Activated naive CD4-positive, alpha-beta T cell treated with anti-CD3 and anti-CD28 coated beads for 36 hours (primary cell): ENCODE results near the gene TPCN2. TPM values are rescaled to one million over a fixed set of nuclear protein-coding genes. Genes with fewer than 3 reads are reported as not detected.
"Not testable (repeated sequence)": the region's sequence is repeated elsewhere in the genome, so short reads cannot be mapped to it uniquely, and the experiment has no call there.

Experiments
- CTCF ChIA-PET: fragments of 350-600 bp; sonication (Branson Sonifier 250); formaldehyde crosslinking; loops from one replicate; lab custom pipeline; 2021; ENCODE audit warnings: antibody characterized with exemption; lab: Charles Lee
- DNase-seq: peaks from one replicate; pipeline ENCODE4 v3.0.0-alpha.2; 2020
- H3K27ac Mint-ChIP-seq: one replicate; pipeline ENCODE4 v1.8.0; 2021; ENCODE audit warnings: mild to moderate bottlenecking, mixed read lengths
- H3K27me3 Mint-ChIP-seq: one replicate; pipeline ENCODE4 v1.8.0; 2021; ENCODE audit warnings: low read depth, mixed read lengths
- H3K36me3 Mint-ChIP-seq: one replicate; pipeline ENCODE4 v1.8.0; 2021; ENCODE audit warnings: low read depth, mixed read lengths
- H3K4me1 Mint-ChIP-seq: one replicate; pipeline ENCODE4 v1.8.0; 2021; ENCODE audit warnings: low read depth, mixed read lengths
- H3K4me3 Mint-ChIP-seq: one replicate; pipeline ENCODE4 v1.8.0; 2021; ENCODE audit warnings: mild to moderate bottlenecking, moderate library complexity, mixed read lengths
- H3K9me3 Mint-ChIP-seq: one replicate; pipeline ENCODE4 v1.8.0; 2021; ENCODE audit warnings: mixed read lengths
- intact Hi-C: fragments of 100-400 bp; cut with micrococcal nuclease; formaldehyde crosslinking; loops from one replicate; pipeline ENCODE4 v1.15.1; 2023
- total RNA-seq, 2 experiments: library from RNA; stranded (reverse); gene quantifications; one replicate each; pipeline ENCODE4 v1.2.3, GENCODE V29; 2021

TPCN2 gene
- total RNA-seq, 2 experiments from 2014 or later: 7.0 to 8.0 TPM

DNA sequence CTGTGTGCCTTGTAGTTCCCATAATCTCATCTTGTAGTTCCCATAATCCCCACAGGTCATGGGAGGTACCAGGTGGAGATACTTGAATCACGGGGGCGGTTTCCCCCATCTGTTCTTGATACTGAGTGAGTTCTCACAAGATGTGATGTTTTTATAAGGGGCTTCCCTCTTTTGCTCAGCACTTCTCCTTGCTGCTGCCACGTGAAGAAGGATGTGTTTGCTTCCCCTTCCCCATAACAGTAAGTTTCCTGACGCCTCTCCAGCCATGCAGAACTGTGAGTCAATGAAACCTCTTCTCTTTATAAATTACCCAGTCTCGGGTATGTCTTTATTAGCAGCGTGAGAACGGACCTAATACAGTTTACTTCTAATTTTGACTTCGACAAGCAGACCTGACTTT lies 93.0 kb downstream of the TPCN2 start:
- Mint-ChIP-seq H3K4me3 (no peak overlapping the region), H3K9me3 (peaks cover 19% of the 10 kb centered on the region), H3K27ac (no peak overlapping the region), H3K4me1 (peaks cover 21% of the 10 kb centered on the region), H3K36me3 (peaks cover 4% of the 10 kb centered on the region), H3K27me3 (no peaks in the 10 kb centered on the region)
- DNase-seq: peak; percentile 3
- CTCF ChIA-PET: no interaction called here
- intact Hi-C loops: no loop called here

DNA sequence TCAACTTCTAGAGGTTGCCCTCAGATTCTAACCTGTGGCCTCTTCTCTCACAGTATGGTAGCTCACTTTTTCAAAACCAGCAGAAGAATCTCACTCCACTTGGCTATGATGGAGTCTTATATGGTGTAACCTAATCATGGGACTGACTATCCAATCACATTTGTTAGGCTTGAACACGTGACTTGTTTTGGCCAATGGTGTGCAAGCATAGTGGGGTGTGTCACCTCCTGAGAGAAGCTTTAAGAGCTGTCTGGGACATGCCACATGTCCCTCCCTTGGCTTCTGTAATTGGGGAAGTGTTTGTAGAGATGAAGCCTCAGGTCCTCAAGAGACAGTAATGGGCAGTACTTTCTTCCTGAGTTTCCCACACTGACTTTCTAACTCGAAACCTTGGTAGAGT lies 94.2 kb downstream of the TPCN2 start:
- Mint-ChIP-seq H3K27me3 (no peaks in the 10 kb centered on the region), H3K9me3 (peaks cover 19% of the 10 kb centered on the region), H3K36me3 (peaks cover 5% of the 10 kb centered on the region), H3K4me1 (peaks cover 14% of the 10 kb centered on the region), H3K4me3 (no peak overlapping the region), H3K27ac (no peak overlapping the region)
- CTCF ChIA-PET: no interaction called here
- intact Hi-C loops: no loop called here
- no peak for DNase-seq

DNA sequence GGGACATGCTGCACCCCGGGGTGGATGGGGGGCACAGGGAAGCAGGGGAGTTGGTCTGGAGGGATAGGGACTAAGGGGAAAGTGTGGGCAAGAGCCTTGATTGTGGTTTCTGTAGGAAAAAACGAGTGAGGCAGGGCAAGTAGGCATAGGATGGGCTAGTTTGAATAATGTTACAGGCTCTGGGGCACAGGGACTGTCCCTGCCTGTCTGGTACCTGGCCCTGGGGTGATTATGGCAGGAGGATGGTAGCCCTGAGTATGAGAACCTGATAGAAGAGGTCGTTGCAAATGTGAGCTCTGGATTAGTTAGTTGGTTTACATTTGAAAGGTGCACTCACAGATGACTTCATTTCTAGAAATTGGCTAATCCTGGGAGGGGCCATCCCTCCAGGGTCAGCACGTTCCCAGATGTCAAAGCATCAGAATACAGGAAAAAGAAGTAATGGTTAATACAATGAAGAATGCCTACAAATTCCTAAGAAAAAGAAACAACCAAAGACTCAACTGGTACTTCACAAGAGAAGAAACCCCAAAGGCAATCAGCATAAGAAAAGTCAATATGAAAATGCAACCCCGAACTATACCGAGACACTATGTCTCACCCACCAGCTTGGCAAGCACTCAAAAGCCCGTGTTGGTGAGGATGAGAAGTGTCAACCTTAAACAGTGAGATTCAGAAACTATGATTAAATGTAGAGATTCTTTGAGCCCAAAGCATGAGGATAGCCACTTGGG lies 95.8 kb downstream of the TPCN2 start:
- Mint-ChIP-seq H3K4me1 (peaks cover 14% of the 10 kb centered on the region), H3K36me3 (peaks cover 7% of the 10 kb centered on the region), H3K27me3 (no peaks in the 10 kb centered on the region), H3K9me3 (peaks cover 22% of the 10 kb centered on the region), H3K27ac (peak overlapping the region; percentile 59), H3K4me3 (no peak overlapping the region)
- CTCF ChIA-PET: no interaction called here
- intact Hi-C loops: no loop called here
- DNase-seq: peak; percentile 46

DNA sequence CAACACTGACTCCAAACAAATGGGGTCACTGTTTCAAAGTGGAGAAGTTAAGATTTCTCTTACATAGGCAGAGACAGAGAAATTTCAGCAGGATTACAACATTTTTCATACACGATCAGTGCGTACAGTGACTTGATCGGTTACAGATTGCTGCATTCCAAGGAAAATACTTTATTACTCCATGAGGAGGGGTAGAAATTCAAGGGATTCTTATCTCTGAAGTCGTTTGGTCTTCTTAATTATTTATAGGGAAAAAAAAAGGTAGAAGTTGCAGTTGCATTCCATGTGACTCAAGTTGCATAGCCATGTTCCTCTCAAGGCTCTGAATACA lies 96.3 kb downstream of the TPCN2 start:
- Mint-ChIP-seq H3K27me3 (no peaks in the 10 kb centered on the region), H3K4me1 (peaks cover 14% of the 10 kb centered on the region), H3K36me3 (peaks cover 7% of the 10 kb centered on the region), H3K27ac (no peak overlapping the region), H3K4me3 (no peak overlapping the region), H3K9me3 (peaks cover 22% of the 10 kb centered on the region)
- CTCF ChIA-PET: interaction anchor here (0.7 kb wide), 1 partner anchor 165 kb away, joined by 3 read pairs; no protein-coding TSS in a partner anchor
- DNase-seq: no peak
- intact Hi-C loops: no loop called here

DNA sequence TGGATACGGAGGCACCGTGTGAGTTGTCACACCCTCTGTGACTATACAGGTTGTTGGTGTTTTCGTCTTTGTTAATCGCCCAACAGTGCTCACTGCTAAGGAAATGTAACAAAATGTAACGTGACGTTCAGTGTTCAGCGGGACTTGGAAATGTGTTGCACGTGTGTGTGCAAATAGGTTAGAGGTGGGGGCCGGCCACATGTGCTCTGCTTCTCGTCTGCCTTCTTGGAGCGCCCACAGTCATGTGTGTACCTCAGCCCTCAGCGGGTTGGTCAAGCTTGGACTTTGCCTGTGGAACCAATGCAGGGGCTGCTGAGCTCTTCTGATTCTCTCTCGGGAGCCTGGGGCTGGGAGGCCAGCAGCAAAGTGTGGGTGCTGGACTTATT lies 99.6 kb downstream of the TPCN2 start:
- Mint-ChIP-seq H3K4me3 (no peak overlapping the region), H3K4me1 (peaks cover 10% of the 10 kb centered on the region), H3K27me3 (no peaks in the 10 kb centered on the region), H3K27ac (no peak overlapping the region), H3K36me3 (peaks cover 7% of the 10 kb centered on the region), H3K9me3 (peaks cover 22% of the 10 kb centered on the region)
- CTCF ChIA-PET: no interaction called here
- intact Hi-C loops: no loop called here
- DNase-seq: no peak

DNA sequence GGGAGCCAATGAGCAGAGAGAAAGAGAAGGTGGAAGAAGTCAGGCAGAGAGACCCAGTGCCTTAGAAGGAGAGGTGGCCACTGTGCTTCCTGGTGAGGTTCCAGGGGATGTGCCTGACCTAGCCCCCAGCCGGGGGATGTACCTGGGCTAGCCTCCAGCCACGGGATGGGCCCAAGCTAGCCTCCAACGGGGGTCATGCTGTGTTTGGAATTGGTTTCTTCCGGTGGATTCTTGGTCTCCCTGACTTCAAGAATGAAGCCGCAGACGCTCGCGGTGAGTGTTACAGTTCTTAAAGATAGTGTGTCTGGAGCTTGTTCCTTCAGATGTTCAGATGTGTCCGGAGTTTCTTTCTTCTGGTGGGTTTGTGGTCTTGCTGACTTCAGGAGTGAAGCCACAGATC lies 100.1 kb downstream of the TPCN2 start:
- H3K4me1 Mint-ChIP-seq: peaks cover 12% of the 10 kb centered on the region
- intact Hi-C loops: no loop called here
- peaks cover 7% of the 10 kb centered on the region for H3K36me3 Mint-ChIP-seq
- CTCF ChIA-PET: no interaction called here
- no peak for DNase-seq
- no peak overlapping the region for H3K4me3 Mint-ChIP-seq
- no peaks in the 10 kb centered on the region for H3K27me3 Mint-ChIP-seq
- no peak overlapping the region for H3K27ac Mint-ChIP-seq
- H3K9me3 Mint-ChIP-seq: peaks cover 22% of the 10 kb centered on the region

DNA sequence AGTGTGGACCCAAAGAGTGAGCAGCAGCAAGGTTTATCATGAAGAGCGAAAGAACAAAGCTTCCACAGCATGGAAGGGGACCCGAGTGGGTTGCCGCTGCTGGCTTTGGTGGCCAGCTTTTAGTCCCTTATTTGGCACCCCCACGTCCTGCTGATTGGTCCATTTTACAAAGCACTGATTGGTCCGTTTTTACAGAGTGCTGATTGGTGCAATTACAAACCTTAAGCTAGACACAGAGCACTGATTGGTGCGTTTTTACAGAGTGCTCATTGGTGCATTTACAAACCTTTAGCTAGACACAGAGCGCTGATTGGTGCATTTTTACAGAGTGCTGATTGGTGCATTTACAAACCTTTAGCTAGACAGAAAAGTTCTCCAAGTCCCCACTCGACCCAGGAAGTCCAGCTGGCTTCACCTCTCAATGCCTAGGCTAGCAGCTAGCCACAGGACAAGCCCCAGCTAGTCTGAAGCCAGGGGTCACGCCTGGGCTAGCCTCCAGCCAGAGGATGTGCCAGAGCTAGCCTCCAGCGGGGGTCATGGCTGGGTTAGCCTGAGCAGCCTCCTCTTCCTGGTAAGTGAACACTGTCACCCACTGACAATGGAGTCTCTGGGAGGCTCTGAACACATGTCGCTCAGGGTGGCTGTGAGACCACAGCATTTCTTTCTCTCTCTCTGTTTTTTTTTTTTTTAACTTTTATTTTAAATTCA lies 100.8 kb downstream of the TPCN2 start:
- DNase-seq, H3K27me3 Mint-ChIP-seq, H3K36me3 Mint-ChIP-seq, intact Hi-C loops, H3K4me1 Mint-ChIP-seq, H3K4me3 Mint-ChIP-seq, H3K27ac Mint-ChIP-seq: not testable (repeated sequence)
- CTCF ChIA-PET: interaction anchor here (1.4 kb wide), 1 partner anchor 48 kb away, joined by 3 read pairs; no protein-coding TSS in a partner anchor
- H3K9me3 Mint-ChIP-seq: peaks cover 22% of the 10 kb centered on the region

DNA sequence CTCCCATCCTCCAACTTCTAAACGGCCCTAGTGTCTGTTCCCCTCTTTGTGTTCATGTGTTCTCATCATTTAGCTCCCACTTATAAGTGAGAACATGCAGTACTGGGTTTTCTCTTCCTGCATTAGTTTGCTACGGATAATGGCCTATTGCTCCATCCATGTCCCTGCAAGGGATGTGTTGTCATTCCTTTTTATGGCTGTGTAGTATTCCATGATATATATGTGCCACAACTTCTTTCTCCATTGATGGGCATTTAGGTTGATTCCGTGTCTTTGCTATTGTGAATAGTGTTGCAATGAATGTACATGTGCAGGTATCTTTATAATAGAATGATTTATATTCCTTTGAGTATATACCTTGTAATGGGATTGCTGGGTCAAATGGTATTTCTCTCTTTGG lies 101.4 kb downstream of the TPCN2 start:
- Mint-ChIP-seq H3K27me3 (no peaks in the 10 kb centered on the region), H3K9me3 (peaks cover 16% of the 10 kb centered on the region), H3K4me3 (no peak overlapping the region), H3K4me1 (peaks cover 2% of the 10 kb centered on the region), H3K36me3 (peaks cover 4% of the 10 kb centered on the region), H3K27ac (no peak overlapping the region)
- intact Hi-C loops: no loop called here
- CTCF ChIA-PET: interaction anchor here (1.4 kb wide), 1 partner anchor 48 kb away, joined by 3 read pairs; no protein-coding TSS in a partner anchor
- DNase-seq: no peak

DNA sequence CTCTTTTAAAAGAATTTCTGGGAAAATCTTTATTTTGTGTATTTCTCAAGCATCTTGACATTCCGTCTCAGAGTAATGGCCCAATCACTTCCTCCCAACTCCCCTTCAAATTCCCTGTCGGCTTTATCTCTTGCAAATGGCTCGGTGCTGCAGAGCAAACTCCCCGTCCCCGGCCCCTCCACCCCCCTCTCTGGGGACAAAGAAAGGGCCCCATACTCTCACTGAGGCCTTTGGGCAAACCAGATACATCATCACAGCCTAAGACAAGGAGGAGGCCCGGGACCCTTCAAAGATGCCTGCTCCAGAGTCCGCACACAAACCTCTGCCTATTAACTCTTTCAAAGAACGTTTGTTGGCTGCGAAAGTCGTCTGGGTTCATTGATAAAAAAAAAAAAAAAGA lies 103.1 kb downstream of the TPCN2 start:
- Mint-ChIP-seq H3K4me1 (peaks cover 5% of the 10 kb centered on the region), H3K27ac (no peak overlapping the region), H3K36me3 (peaks cover 3% of the 10 kb centered on the region), H3K4me3 (no peak overlapping the region), H3K27me3 (no peaks in the 10 kb centered on the region), H3K9me3 (peaks cover 3% of the 10 kb centered on the region)
- intact Hi-C loops: no loop called here
- no peak for DNase-seq
- CTCF ChIA-PET: no interaction called here

DNA sequence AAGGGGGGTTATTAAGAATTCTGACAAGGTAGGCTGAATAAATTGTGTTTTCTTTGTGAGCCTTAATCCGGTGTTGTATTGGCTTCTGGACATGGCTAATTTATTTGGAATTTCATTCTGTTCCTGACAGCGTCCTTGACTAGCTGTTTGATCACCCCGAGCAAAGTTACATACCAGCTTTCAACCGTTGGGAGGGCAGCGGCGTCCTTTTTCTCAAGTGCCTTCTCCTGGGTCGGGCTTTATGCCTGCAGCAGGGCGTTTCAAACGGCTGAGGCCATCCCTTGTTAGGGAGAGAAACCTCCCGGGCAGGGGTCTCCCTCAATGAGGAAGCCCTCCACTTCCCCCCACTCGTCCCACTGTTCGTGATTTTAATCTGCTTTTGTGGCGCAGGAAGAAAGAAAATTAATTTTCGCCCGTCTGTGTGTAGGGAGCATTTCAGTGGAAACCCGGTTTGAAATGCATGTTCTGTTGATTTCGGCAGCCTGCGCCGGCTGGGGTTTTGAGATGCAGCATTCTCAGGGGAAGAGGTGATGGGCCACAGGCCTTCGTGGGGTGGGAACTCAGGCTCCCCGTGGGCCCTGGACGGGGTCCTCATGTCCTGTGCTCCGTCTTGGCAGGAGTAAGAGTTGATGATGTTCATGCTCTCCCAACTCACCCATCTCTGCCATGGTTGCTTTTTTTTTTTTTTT lies 104.1 kb downstream of the TPCN2 start:
- Mint-ChIP-seq H3K4me3 (no peak overlapping the region), H3K36me3 (peaks cover 2% of the 10 kb centered on the region), H3K9me3 (peaks cover 3% of the 10 kb centered on the region), H3K27ac (no peak overlapping the region), H3K4me1 (peaks cover 5% of the 10 kb centered on the region), H3K27me3 (no peaks in the 10 kb centered on the region)
- intact Hi-C loops: no loop called here
- DNase-seq: no peak
- CTCF ChIA-PET: no interaction called here

DNA sequence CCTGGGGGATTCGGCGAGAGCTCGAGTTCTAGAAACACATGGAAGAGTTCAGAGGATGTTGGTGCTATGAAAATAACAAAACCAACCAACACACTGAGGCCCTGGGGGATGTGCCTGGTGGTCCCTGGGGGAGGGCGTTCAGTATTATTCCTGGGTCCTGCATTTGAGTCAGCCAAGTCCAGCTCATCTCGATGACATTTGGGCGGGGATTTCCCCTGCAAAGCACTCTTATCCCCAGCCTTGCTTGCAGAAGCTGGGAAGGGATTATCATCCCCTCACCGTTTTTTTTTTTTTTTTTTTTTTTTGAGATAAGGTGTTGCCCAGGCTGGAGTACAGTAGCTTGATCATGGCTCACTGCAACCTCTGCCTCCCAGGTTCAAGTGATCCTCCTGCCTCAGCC lies 104.9 kb downstream of the TPCN2 start:
- CTCF ChIA-PET: interaction anchor here (0.6 kb wide), 1 partner anchor 123 kb away, joined by 3 read pairs; no protein-coding TSS in a partner anchor
- Mint-ChIP-seq H3K36me3 (no peaks in the 10 kb centered on the region), H3K4me1 (peaks cover 5% of the 10 kb centered on the region), H3K4me3 (no peak overlapping the region), H3K9me3 (peaks cover 3% of the 10 kb centered on the region), H3K27ac (no peak overlapping the region), H3K27me3 (no peaks in the 10 kb centered on the region)
- no peak for DNase-seq
- intact Hi-C loops: no loop called here

DNA sequence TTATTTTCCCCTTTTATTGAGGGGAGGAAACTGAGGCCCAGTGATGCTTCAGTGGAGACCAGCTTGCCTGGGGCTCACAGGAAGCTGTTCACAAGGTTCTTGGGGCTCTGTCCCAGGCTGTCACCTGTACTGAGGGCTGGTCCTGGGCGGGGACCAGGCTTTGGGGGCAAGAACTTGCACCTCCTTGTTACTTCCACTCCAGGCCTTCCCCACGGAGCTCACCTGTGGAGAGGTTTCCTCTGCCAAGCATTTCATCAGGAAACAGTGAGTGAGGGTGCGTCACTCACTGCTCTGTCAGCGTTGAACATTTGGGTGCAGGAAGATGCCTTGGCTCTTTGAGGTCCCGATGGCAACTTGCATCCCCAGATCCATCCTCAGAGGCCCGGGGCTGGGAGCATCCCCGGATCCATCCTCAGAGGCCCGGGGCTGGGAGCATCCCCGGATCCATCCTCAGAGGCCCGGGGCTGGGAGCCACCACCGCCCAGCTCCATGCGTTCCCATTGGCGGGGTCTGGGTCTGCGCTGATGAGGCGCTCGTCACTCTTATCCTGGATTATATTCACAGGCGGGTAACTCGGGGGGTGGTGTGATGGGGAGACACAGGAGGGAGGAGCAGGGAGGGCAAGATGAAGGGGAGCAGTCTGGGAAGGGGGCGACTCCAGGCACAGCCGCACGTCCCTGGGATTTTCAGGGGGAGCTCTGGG lies 105.6 kb downstream of the TPCN2 start:
- intact Hi-C loops: no loop called here
- Mint-ChIP-seq H3K27ac (no peak overlapping the region), H3K4me3 (no peak overlapping the region), H3K4me1 (peaks cover 5% of the 10 kb centered on the region), H3K36me3 (no peaks in the 10 kb centered on the region), H3K27me3 (no peaks in the 10 kb centered on the region), H3K9me3 (no peaks in the 10 kb centered on the region)
- no peak for DNase-seq
- CTCF ChIA-PET: no interaction called here
